ENCODE measurements around the gene APPBP2.

APPBP2 gene

GRCh38 chr17:60393840-60394723 is 132.0 kb downstream of the APPBP2 start:
- DNase-seq (ENCODE audit: low read depth): no peak

Data from HS-5 (cell line).